NCI-H187 treated with DMSO at 0.1 percent for 48 hours (cell line): ENCODE measurements around the gene ERN2.
"Not testable (repeated sequence)": the region's sequence is repeated elsewhere in the genome, so short reads cannot be mapped to it uniquely, and the experiment has no call there.

Source experiments
- DNase-seq: peaks from one replicate; lab custom pipeline; 2025; lab: John Stamatoyannopoulos, UW

ERN2 gene

GRCh38 chr16:23722613-23723240, 9.7 kb upstream of the ERN2 start:
- not testable (repeated sequence) for DNase-seq

- no peak for DNase-seq
These were observed 3.5 kb upstream of the ERN2 start for GRCh38 chr16:23716484-23716883.

GRCh38 chr16:23711785-23712184, 1.2 kb downstream of the ERN2 start:
- no peak for DNase-seq

GRCh38 chr16:23710504-23710903, 2.5 kb downstream of the ERN2 start:
- no peak for DNase-seq

- no peak for DNase-seq
These were observed 3.0 kb downstream of the ERN2 start for GRCh38 chr16:23710008-23710407.

GRCh38 chr16:23709536-23709935, 3.5 kb downstream of the ERN2 start:
- no peak for DNase-seq

- no peak for DNase-seq
These were observed 6.6 kb downstream of the ERN2 start for GRCh38 chr16:23706439-23706838.

- no peak for DNase-seq
These were observed 7.5 kb downstream of the ERN2 start for GRCh38 chr16:23705517-23705902.

- no peak for DNase-seq
These were observed 8.1 kb downstream of the ERN2 start for GRCh38 chr16:23704772-23705516.

- no peak for DNase-seq
These were observed 10.1 kb downstream of the ERN2 start for GRCh38 chr16:23702951-23703350.

GRCh38 chr16:23701045-23701444, 12.0 kb downstream of the ERN2 start:
- DNase-seq = no peak

GRCh38 chr16:23700509-23700908, 12.5 kb downstream of the ERN2 start:
- no peak for DNase-seq

- no peak for DNase-seq
These were observed 12.9 kb downstream of the ERN2 start for GRCh38 chr16:23700093-23700492.

- no peak for DNase-seq
These were observed 13.9 kb downstream of the ERN2 start for GRCh38 chr16:23699100-23699499.

- DNase-seq = no peak
These were observed 17.3 kb downstream of the ERN2 start for GRCh38 chr16:23695756-23696155.

GRCh38 chr16:23694644-23695373, 18.2 kb downstream of the ERN2 start:
- DNase-seq = no peak

GRCh38 chr16:23694265-23694643, 18.8 kb downstream of the ERN2 start:
- no peak for DNase-seq

- no peak for DNase-seq
These were observed 20.7 kb downstream of the ERN2 start for GRCh38 chr16:23692190-23692837.

GRCh38 chr16:23691483-23692189, 21.4 kb downstream of the ERN2 start:
- DNase-seq = no peak

- DNase-seq = no peak
These were observed 22.1 kb downstream of the ERN2 start for GRCh38 chr16:23690771-23691482.

- DNase-seq = no peak
These were observed 23.4 kb downstream of the ERN2 start for GRCh38 chr16:23689442-23690187.
